GM12878 (cell line): ENCODE measurements around the gene HMBS. TPM values are rescaled to one million over a fixed set of nuclear protein-coding genes. Genes with fewer than 3 reads are reported as not detected.

Experiments
- ATAC-seq: fragments of 200-7000 bp; cut with Tn5 transposase; 3 replicates; pipeline ENCODE4 v1.9.1; 2020; ENCODE audit warnings: mild to moderate bottlenecking, moderate library complexity
- BruUV-seq: library from RNA; stranded (reverse); fragments of 400-500 nt; replicated peaks from 2 replicates; lab custom pipeline; 2021; lab: Mats Ljungman, UMichigan
- CTCF ChIA-PET: fragments of 300-600 bp; sonication (Branson Sonifier 250); formaldehyde crosslinking; extraction: SDS; loops from one replicate; lab custom pipeline; 2021; ENCODE audit warnings: inconsistent platforms; lab: Yijun Ruan, JAX
- POLR2A ChIA-PET: fragments of 350-600 bp; formaldehyde crosslinking; extraction: SDS; loops from one replicate; lab custom pipeline; 2021; ENCODE audit warnings: inconsistent platforms; lab: Charles Lee
- RAD21 ChIA-PET: fragments of 300-600 bp; sonication (Branson Sonifier 250); formaldehyde crosslinking; loops from one replicate; lab custom pipeline; 2023; ENCODE audit warnings: antibody characterized with exemption; ENCODE audit not compliant: unreplicated experiment; lab: Charles Lee
- SMC1A ChIA-PET: fragments of 300-600 bp; sonication (Branson Sonifier 250); formaldehyde crosslinking; loops from one replicate; lab custom pipeline; 2023; ENCODE audit not compliant: unreplicated experiment, uncharacterized antibody; lab: Charles Lee
- DNase-seq: peaks from one replicate; pipeline ENCODE4 v3.0.0-alpha.2; 2011; ENCODE audit warnings: low read depth, low spot score
- FAIRE-seq: peaks from 3 replicates; lab custom pipeline; 2011; peaks lifted over from hg19 to GRCh38; lab: Jason Lieb, UNC
- H2AFZ ChIP-seq: 2 replicates; pipeline ENCODE4 v1.6.0; 2011; ENCODE audit warnings: low read depth, low read length, control low read depth; ENCODE audit not compliant: control insufficient read depth
- H3K27ac ChIP-seq: 2 replicates; pipeline ENCODE4 v1.5.1; 2011; ENCODE audit warnings: control low read depth; ENCODE audit not compliant: control insufficient read depth, insufficient read depth
- H3K27me3 ChIP-seq, 2 experiments: replicated peaks in 1 of 2; 2 replicates each; pipeline versions ENCODE4 v1.6.0 to v1.6.1; 2011; ENCODE audit warnings: low read length in 1 of 2; ENCODE audit not compliant: control insufficient read depth in 2 of 2, insufficient read depth in 2 of 2
- H3K36me3 ChIP-seq, 2 experiments: 2 replicates each; pipeline ENCODE4 v1.5.1; 2011; ENCODE audit warnings: low read length in 1 of 2; ENCODE audit not compliant: control insufficient read depth in 2 of 2, insufficient read depth in 2 of 2
- H3K4me1 ChIP-seq: 2 replicates; pipeline ENCODE4 v1.6.1; 2011; ENCODE audit warnings: mild to moderate bottlenecking, low read length, moderate library complexity, mixed read lengths; ENCODE audit not compliant: control insufficient read depth, insufficient read depth
- H3K4me2 ChIP-seq: 2 replicates; pipeline ENCODE4 v1.6.0; 2011; ENCODE audit warnings: control low read depth; ENCODE audit not compliant: control insufficient read depth, insufficient read depth
- H3K4me3 ChIP-seq: fragments of 200-600 bp; sonication (generic); 2 replicates; pipeline ENCODE4 v1.5.1; 2016
- H3K79me2 ChIP-seq: 2 replicates; pipeline ENCODE4 v1.6.0; 2011; ENCODE audit warnings: low read length; ENCODE audit not compliant: control insufficient read depth, insufficient read depth
- H3K9ac ChIP-seq: 2 replicates; pipeline ENCODE4 v1.8.0; 2011; ENCODE audit warnings: low read length, control low read depth, mixed read lengths; ENCODE audit not compliant: control insufficient read depth, insufficient read depth
- H3K9me3 ChIP-seq: replicated peaks from 3 replicates; pipeline ENCODE4 v1.5.1; 2011; ENCODE audit warnings: mild to moderate bottlenecking, low read length; ENCODE audit not compliant: control insufficient read depth, insufficient read depth
- H4K20me1 ChIP-seq: 2 replicates; pipeline ENCODE4 v1.6.0; 2011; ENCODE audit not compliant: control insufficient read depth, insufficient read depth
- ASH2L ChIP-seq: fragments of 300-600, 200-600 bp; sonication (generic); IDR thresholded peaks from 2 replicates; pipeline ENCODE4 v1.6.1; 2017; ENCODE audit warnings: low read depth, mild to moderate bottlenecking, borderline replicate concordance
- CBX5 ChIP-seq: sonication (generic); IDR thresholded peaks from 2 replicates; pipeline ENCODE4 v1.6.1; 2016; ENCODE audit warnings: low read depth, moderate library complexity, mild to moderate bottlenecking, inconsistent platforms
- CHD4 ChIP-seq: fragments of 200-600 bp; sonication (generic); IDR thresholded peaks from 2 replicates; pipeline ENCODE4 v1.6.1; 2016; ENCODE audit warnings: mild to moderate bottlenecking
- CREB1 ChIP-seq: IDR thresholded peaks from 2 replicates; pipeline ENCODE4 v1.6.1; 2012; ENCODE audit warnings: low read depth, mild to moderate bottlenecking, inconsistent platforms
- ESRRA ChIP-seq: IDR thresholded peaks from 2 replicates; pipeline ENCODE4 v1.6.1; 2012; ENCODE audit warnings: mild to moderate bottlenecking, low read length, improper control_type of control experiment
- FOXK2 ChIP-seq: fragments of 450-650 bp; IDR thresholded peaks from 2 replicates; pipeline ENCODE4 v1.6.1; 2017; ENCODE audit warnings: mild to moderate bottlenecking, moderate library complexity
- KAT2A ChIP-seq: conservative IDR thresholded peaks from 2 replicates; pipeline ENCODE4 v1.6.1; 2011; ENCODE audit warnings: low read depth, low read length; ENCODE audit not compliant: control insufficient read depth
- KDM1A ChIP-seq: fragments of 200-600 bp; sonication (generic); IDR thresholded peaks from 2 replicates; pipeline ENCODE4 v1.6.1; 2016; ENCODE audit warnings: borderline replicate concordance
- NRF1 ChIP-seq: conservative IDR thresholded peaks from 2 replicates; pipeline ENCODE4 v1.6.1; 2011; ENCODE audit warnings: mild to moderate bottlenecking, low read depth, low read length, improper control_type of control experiment
- SMAD5 ChIP-seq: IDR thresholded peaks from 2 replicates; pipeline ENCODE4 v1.6.1; 2016; ENCODE audit warnings: antibody characterized with exemption, low read depth
- SMARCA5 ChIP-seq: fragments of 450-650 bp; IDR thresholded peaks from 2 replicates; pipeline ENCODE4 v1.6.1; 2017; ENCODE audit warnings: mild to moderate bottlenecking
- SMC3 ChIP-seq: IDR thresholded peaks from 2 replicates; pipeline ENCODE4 v1.6.1; 2011; ENCODE audit warnings: low read length, improper control_type of control experiment, borderline replicate concordance
- SP1 ChIP-seq: IDR thresholded peaks from one replicate; pipeline ENCODE4 v1.6.1; 2011; ENCODE audit warnings: low read depth, low read length
- SREBF1 ChIP-seq: IDR thresholded peaks from 2 replicates; pipeline ENCODE4 v1.6.1; 2012; ENCODE audit warnings: mild to moderate bottlenecking, low read length
- SREBF2 ChIP-seq: IDR thresholded peaks from 2 replicates; pipeline ENCODE4 v1.6.1; 2012; ENCODE audit warnings: mild to moderate bottlenecking, low read length
- WGBS: methylation state at CpG from one replicate; pipeline ENCODE4 v1.1.6; 2016; ENCODE audit warnings: low lambda C conversion rate; ENCODE audit not compliant: insufficient replicate concordance, insufficient coverage; ENCODE audit errors: missing lambda C conversion rate; 5-methylcytosine and 5-hydroxymethylcytosine counted together
- in situ Hi-C: fragments of 300-500 bp; cut with MboI; formaldehyde crosslinking; loops from 9 replicates; pipeline ENCODE4 v1.14.3; 2018; ENCODE audit warnings: mixed read lengths
- intact Hi-C: fragments of 100-400 bp; cut with micrococcal nuclease; formaldehyde crosslinking; loops from one replicate; pipeline ENCODE4 v1.14.2; 2022; ENCODE audit not compliant: unreplicated experiment
- polyA plus RNA-seq, 11 experiments: library from polyadenylated mRNA; depleted of rRNA in 4 of 11; unstranded in 6 of 11; stranded (reverse) in 5 of 11; fragments of >200 nt; fragmentation: Nextera tagmentation in 4 of 11; fragmentation: Illumina TruSeq in 1 of 11; extraction: Ambion mirVana in 4 of 11; extraction: Trizol in 1 of 11; gene quantifications; 1 replicate in 1 of 11; 2 replicates in 10 of 11; pipeline versions ENCODE4 v1.2.1 to v1.2.3, GENCODE V29; 2011 to 2016; ENCODE audit warnings: inconsistent platforms in 2 of 11, missing spikeins in 2 of 11, low read depth in 1 of 11
- total RNA-seq, 4 experiments: library from RNA; depleted of rRNA in 3 of 4; stranded (reverse); fragments of >200 nt in 3 of 4; fragmentation: Illumina TruSeq in 1 of 4; extraction: Trizol in 1 of 4; gene quantifications; 2 replicates each; pipeline versions ENCODE4 v1.2.1 to v1.2.3, GENCODE V29; 2013 to 2021
- TF ChIP-seq, protein P1 (sequence below): fragments of 450-650 bp; IDR thresholded peaks from 2 replicates; pipeline ENCODE4 v1.6.1; 2017; ENCODE audit warnings: mild to moderate bottlenecking
- TF ChIP-seq, protein P2 (sequence below): fragments of 450-650 bp; IDR thresholded peaks from 2 replicates; pipeline ENCODE4 v1.6.1; 2016; ENCODE audit warnings: mild to moderate bottlenecking, moderate library complexity, borderline replicate concordance

The HMBS gene
- total and polyA plus RNA-seq, 10 of the 15 experiments (the other 5 are each of a cell fraction or from before 2014, with no cell fraction given): 17.7 to 96.7 (median 49.7) TPM

DNA sequence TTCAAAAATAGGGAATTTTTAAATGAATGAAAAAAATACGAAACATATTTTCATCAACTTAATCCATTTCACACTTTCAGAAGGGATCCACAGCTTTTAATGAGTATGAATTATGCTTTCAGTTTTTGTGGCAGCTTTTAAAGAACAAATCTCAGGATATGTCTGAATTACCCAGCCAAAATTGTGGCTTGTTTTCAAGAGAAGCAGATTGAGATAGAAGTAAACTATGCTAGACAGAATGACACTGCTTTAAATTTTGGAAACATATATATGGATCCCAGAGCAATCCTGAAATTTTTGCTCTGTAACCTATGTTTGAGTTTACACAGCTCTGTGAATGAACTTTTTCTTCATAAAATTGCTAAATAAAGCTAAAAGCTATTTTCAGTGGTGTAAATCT is 34.3 kb downstream of the HMBS start:
- H2AFZ ChIP-seq: no peak overlapping the region
- DNase-seq: no peak
- POLR2A ChIA-PET: interaction anchor here (0.6 to 6.9 kb wide), 6 partner anchors 9 to 64 kb away, joined by 3 to 76 read pairs (median 4); partner anchors contain the start of genes C2CD2L and HMBS
- H4K20me1 ChIP-seq: no peaks in the 10 kb centered on the region
- peaks cover 20% of the 10 kb centered on the region for H3K79me2 ChIP-seq
- no peak overlapping the region for H3K27ac ChIP-seq
- no TSS peak for BruUV-seq
- no peak for TF ChIP-seq CREB1
- TF ChIP-seq SMARCA5: no peak
- no peak for TF ChIP-seq KAT2A
- no peak for TF ChIP-seq SREBF1
- TF ChIP-seq ESRRA: no peak
- TF ChIP-seq, protein P1, sequence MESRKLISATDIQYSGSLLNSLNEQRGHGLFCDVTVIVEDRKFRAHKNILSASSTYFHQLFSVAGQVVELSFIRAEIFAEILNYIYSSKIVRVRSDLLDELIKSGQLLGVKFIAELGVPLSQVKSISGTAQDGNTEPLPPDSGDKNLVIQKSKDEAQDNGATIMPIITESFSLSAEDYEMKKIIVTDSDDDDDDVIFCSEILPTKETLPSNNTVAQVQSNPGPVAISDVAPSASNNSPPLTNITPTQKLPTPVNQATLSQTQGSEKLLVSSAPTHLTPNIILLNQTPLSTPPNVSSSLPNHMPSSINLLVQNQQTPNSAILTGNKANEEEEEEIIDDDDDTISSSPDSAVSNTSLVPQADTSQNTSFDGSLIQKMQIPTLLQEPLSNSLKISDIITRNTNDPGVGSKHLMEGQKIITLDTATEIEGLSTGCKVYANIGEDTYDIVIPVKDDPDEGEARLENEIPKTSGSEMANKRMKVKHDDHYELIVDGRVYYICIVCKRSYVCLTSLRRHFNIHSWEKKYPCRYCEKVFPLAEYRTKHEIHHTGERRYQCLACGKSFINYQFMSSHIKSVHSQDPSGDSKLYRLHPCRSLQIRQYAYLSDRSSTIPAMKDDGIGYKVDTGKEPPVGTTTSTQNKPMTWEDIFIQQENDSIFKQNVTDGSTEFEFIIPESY: no peak
- TF ChIP-seq CBX5: no peak
- no peak for TF ChIP-seq SMAD5
- no peak for TF ChIP-seq SMC3
- no peak for TF ChIP-seq SP1
- TF ChIP-seq SREBF2: no peak
- no peak for TF ChIP-seq NRF1
- TF ChIP-seq FOXK2: no peak
- no peak for TF ChIP-seq CHD4
- TF ChIP-seq, protein P2, sequence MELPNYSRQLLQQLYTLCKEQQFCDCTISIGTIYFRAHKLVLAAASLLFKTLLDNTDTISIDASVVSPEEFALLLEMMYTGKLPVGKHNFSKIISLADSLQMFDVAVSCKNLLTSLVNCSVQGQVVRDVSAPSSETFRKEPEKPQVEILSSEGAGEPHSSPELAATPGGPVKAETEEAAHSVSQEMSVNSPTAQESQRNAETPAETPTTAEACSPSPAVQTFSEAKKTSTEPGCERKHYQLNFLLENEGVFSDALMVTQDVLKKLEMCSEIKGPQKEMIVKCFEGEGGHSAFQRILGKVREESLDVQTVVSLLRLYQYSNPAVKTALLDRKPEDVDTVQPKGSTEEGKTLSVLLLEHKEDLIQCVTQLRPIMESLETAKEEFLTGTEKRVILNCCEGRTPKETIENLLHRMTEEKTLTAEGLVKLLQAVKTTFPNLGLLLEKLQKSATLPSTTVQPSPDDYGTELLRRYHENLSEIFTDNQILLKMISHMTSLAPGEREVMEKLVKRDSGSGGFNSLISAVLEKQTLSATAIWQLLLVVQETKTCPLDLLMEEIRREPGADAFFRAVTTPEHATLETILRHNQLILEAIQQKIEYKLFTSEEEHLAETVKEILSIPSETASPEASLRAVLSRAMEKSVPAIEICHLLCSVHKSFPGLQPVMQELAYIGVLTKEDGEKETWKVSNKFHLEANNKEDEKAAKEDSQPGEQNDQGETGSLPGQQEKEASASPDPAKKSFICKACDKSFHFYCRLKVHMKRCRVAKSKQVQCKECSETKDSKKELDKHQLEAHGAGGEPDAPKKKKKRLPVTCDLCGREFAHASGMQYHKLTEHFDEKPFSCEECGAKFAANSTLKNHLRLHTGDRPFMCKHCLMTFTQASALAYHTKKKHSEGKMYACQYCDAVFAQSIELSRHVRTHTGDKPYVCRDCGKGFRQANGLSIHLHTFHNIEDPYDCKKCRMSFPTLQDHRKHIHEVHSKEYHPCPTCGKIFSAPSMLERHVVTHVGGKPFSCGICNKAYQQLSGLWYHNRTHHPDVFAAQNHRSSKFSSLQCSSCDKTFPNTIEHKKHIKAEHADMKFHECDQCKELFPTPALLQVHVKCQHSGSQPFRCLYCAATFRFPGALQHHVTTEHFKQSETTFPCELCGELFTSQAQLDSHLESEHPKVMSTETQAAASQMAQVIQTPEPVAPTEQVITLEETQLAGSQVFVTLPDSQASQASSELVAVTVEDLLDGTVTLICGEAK: no peak
- TF ChIP-seq KDM1A: no peak
- no peak for TF ChIP-seq ASH2L
- TF ChIP-seq, all 136 proteins: peak for 0
- ChIA-PET RAD21 (no interaction called here), SMC1A (interaction anchor here (5.0 kb wide), 1 partner anchor 10 kb away, joined by 32 read pairs; no protein-coding TSS in a partner anchor), CTCF (interaction anchor here (0.7 to 1.2 kb wide), 5 partner anchors 9 to 722 kb away, joined by 3 to 5 read pairs (median 3); partner anchors contain the start of gene C2CD2L)
- 100% methylated on average over 1 of the region's 1 CpG for WGBS
- Histone ChIP-seq H3K9ac (no peak overlapping the region), H3K4me2 (no peak overlapping the region), H3K27me3 (no peaks in the 10 kb centered on the region), H3K4me1 (peaks cover 13% of the 10 kb centered on the region), H3K4me3 (no peak overlapping the region), H3K9me3 (no peaks in the 10 kb centered on the region), H3K36me3 (peaks cover 0 to 4% of the 10 kb centered on the region in 2 experiments; a peak in 3 of 4 replicates)
- in situ Hi-C loops: no loop called here
- FAIRE-seq (no peak), ATAC-seq (no peak)
- intact Hi-C loops: no loop called here
